ENCODE measurements around the gene CALHM5.

CALHM5 gene

GRCh38 chr6:116570856-116571682 is 59.6 kb downstream of the CALHM5 start, which contains the start of gene RWDD1:
Gene RWDD1, plus strand, starts transcription at chr6:116571504. Its CDS starts 79 bp downstream, at chr6:116571583.
- H3K4me3 ChIP-seq (ENCODE audit: low read depth, low read length): peak within 1 kb of the TSS; percentile 94
- peak; percentile 98 for DNase-seq (ENCODE audit: low read depth, low spot score)
- ChIA-PET CTCF (interaction anchor here (0.7 to 7.4 kb wide), 16 partner anchors 8 to 356 kb away, joined by 3 to 66 read pairs (median 4); no protein-coding TSS in a partner anchor), POLR2A (interaction anchor here (0.6 to 1.7 kb wide), 6 partner anchors 10 to 354 kb away, joined by 3 to 6 read pairs (median 4); no protein-coding TSS in a partner anchor)
- TF ChIP-seq, protein P1, sequence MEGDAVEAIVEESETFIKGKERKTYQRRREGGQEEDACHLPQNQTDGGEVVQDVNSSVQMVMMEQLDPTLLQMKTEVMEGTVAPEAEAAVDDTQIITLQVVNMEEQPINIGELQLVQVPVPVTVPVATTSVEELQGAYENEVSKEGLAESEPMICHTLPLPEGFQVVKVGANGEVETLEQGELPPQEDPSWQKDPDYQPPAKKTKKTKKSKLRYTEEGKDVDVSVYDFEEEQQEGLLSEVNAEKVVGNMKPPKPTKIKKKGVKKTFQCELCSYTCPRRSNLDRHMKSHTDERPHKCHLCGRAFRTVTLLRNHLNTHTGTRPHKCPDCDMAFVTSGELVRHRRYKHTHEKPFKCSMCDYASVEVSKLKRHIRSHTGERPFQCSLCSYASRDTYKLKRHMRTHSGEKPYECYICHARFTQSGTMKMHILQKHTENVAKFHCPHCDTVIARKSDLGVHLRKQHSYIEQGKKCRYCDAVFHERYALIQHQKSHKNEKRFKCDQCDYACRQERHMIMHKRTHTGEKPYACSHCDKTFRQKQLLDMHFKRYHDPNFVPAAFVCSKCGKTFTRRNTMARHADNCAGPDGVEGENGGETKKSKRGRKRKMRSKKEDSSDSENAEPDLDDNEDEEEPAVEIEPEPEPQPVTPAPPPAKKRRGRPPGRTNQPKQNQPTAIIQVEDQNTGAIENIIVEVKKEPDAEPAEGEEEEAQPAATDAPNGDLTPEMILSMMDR (IDR thresholded peaks at IDR 0.05; ENCODE audit: insufficient read depth, low read length, missing control alignments): peak; percentile 2

DNA sequence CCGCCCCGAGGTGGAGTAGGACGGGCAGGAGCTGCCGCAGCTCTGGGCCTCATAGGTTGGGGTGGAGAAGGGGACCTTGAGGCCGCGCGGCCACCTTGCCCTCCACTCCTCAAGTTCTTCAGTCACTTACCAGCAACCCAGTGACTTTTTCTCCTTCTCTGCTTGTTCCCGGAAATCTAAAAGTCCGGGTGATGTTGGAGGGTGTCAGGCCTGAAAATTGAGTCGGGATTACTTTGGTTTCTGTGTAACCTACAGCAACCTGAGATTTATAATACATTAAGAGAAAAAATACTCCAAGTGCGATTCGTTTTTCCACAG is 60.2 kb downstream of the CALHM5 start:
- TF ChIP-seq, protein P1 (IDR thresholded peaks at IDR 0.05; ENCODE audit: insufficient read depth, low read length, missing control alignments): no peak
- ChIA-PET CTCF (interaction anchor here (0.9 to 7.4 kb wide), 14 partner anchors 9 to 353 kb away, joined by 3 to 66 read pairs (median 7); no protein-coding TSS in a partner anchor), POLR2A (interaction anchor here (0.6 to 1.7 kb wide), 6 partner anchors 10 to 355 kb away, joined by 3 to 6 read pairs (median 4); no protein-coding TSS in a partner anchor)

DNA sequence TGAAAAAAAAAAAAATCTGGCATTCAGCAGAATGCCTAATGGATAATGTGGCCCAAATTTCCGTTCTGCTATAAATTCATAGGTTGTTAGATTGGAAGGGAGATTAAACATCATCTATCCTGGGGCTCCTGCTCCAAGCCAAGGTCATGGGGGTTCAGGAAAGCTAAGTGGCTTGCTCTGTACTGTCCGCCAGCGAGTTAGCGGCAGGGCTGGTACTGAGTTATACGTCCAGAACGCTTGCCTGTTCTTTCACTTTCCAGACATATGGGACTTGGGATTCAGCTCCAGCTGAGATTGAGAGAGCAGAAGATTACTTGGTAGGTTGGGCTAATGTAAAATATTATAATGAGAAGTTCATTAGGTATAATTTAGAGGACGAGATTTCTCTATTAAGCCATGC is 60.7 kb downstream of the CALHM5 start:
- peak overlapping the region; percentile 83 for H3K4me3 ChIP-seq (ENCODE audit: low read depth, low read length)
- TF ChIP-seq, protein P1 (IDR thresholded peaks at IDR 0.05; ENCODE audit: insufficient read depth, low read length, missing control alignments): no peak
- ChIA-PET POLR2A (interaction anchor here (0.6 to 1.7 kb wide), 3 partner anchors 108 to 320 kb away, joined by 3 to 6 read pairs (median 4); no protein-coding TSS in a partner anchor), CTCF (interaction anchor here (1.1 to 7.4 kb wide), 8 partner anchors 9 to 303 kb away, joined by 3 to 66 read pairs (median 20); no protein-coding TSS in a partner anchor)
- DNase-seq (ENCODE audit: low read depth, low spot score): no peak

More for the DNA sequence above, 60.2 kb downstream of the CALHM5 start:
- DNase-seq (ENCODE audit: low read depth, low spot score): no peak
- H3K4me3 ChIP-seq (ENCODE audit: low read depth, low read length): peak overlapping the region; percentile 83
